HEK293 (cell line): ENCODE results near the gene MPP7.

Experiments
- CTCF ChIA-PET: fragments of 350-600 bp; formaldehyde crosslinking; extraction: SDS; loops from one replicate; lab custom pipeline; 2021; ENCODE audit warnings: antibody characterized with exemption; lab: Yijun Ruan, JAX
- POLR2A ChIA-PET: fragments of 300-600 bp; formaldehyde crosslinking; extraction: SDS; loops from one replicate; lab custom pipeline; 2020; ENCODE audit warnings: antibody characterized with exemption, inconsistent platforms; lab: Yijun Ruan, JAX
- H3K27ac ChIP-seq: fragments of 200-500 bp; sonication (Bioruptor generic); 2 replicates; pipeline ENCODE4 v1.5.1; 2014; ENCODE audit warnings: low read depth, low read length, control low read depth, inconsistent platforms; ENCODE audit errors: extremely low read depth
- H3K36me3 ChIP-seq, 2 experiments: fragments of 200-500 bp in 1 of 2; sonication (Bioruptor generic) in 1 of 2; 1 replicate in 1 of 2; 2 replicates in 1 of 2; pipeline ENCODE4 v1.5.1; 2014 to 2017; ENCODE audit warnings: inconsistent platforms in 2 of 2, low read length in 2 of 2; ENCODE audit not compliant: control insufficient read depth in 2 of 2, insufficient read depth in 1 of 2
- H3K4me1 ChIP-seq: fragments of 200-500 bp; sonication (Bioruptor generic); 2 replicates; pipeline ENCODE4 v1.5.1; 2014; ENCODE audit warnings: mild to moderate bottlenecking, low read length, inconsistent platforms; ENCODE audit not compliant: control insufficient read depth, insufficient read depth
- H3K4me3 ChIP-seq: 2 replicates; pipeline ENCODE4 v1.5.1; 2011; ENCODE audit warnings: low read depth, mild to moderate bottlenecking, control low read depth, low read length, moderate library complexity
- H3K9me3 ChIP-seq: fragments of 200-500 bp; sonication (Bioruptor generic); 2 replicates; pipeline ENCODE4 v1.5.1; 2014; ENCODE audit warnings: low read depth, low read length, inconsistent platforms; ENCODE audit not compliant: control insufficient read depth, insufficient read depth
- BCL6B ChIP-seq: fragments of 450-650 bp; formaldehyde crosslinking; IDR thresholded peaks from 2 replicates; pipeline ENCODE4 v1.5.1; 2017; ENCODE audit warnings: missing biosample characterization, missing genetic modification characterization
- KLF10 ChIP-seq: fragments of 450-650 bp; IDR thresholded peaks from 2 replicates; pipeline ENCODE4 v1.5.1; 2018; ENCODE audit warnings: missing biosample characterization, mild to moderate bottlenecking, missing genetic modification characterization
- PRDM4 ChIP-seq: fragments of 450-650 bp; formaldehyde crosslinking; IDR thresholded peaks from 2 replicates; pipeline ENCODE4 v1.5.1; 2017; ENCODE audit warnings: missing biosample characterization, missing genetic modification characterization
- ZBTB49 ChIP-seq: fragments of 450-650 bp; formaldehyde crosslinking; IDR thresholded peaks from 2 replicates; pipeline ENCODE4 v1.5.1; 2016; ENCODE audit warnings: missing biosample characterization, missing genetic modification characterization, low read depth
- ZBTB8A ChIP-seq: fragments of 450-650 bp; formaldehyde crosslinking; IDR thresholded peaks from 2 replicates; pipeline ENCODE4 v1.5.1; 2016; ENCODE audit warnings: missing biosample characterization, missing genetic modification characterization
- ZEB2 ChIP-seq: fragments of 450-650 bp; formaldehyde crosslinking; IDR thresholded peaks from 2 replicates; pipeline ENCODE4 v1.5.1; 2016; ENCODE audit warnings: missing biosample characterization, missing genetic modification characterization
- ZNF132 ChIP-seq: fragments of 450-650 bp; formaldehyde crosslinking; IDR thresholded peaks from 2 replicates; pipeline ENCODE4 v1.5.1; 2017; ENCODE audit warnings: missing biosample characterization, missing genetic modification characterization, borderline replicate concordance
- ZNF16 ChIP-seq: fragments of 450-650 bp; formaldehyde crosslinking; IDR thresholded peaks from 2 replicates; pipeline ENCODE4 v1.5.1; 2016; ENCODE audit warnings: low read depth, missing biosample characterization, missing genetic modification characterization
- ZNF266 ChIP-seq: fragments of 450-650 bp; formaldehyde crosslinking; IDR thresholded peaks from 2 replicates; pipeline ENCODE4 v1.5.1; 2016; ENCODE audit warnings: missing biosample characterization, missing genetic modification characterization, low read depth
- ZNF274 ChIP-seq, 2 experiments: fragments of 200-500 bp in 1 of 2; fragments of 450-650 bp in 1 of 2; sonication (Bioruptor generic) in 1 of 2; formaldehyde crosslinking in 1 of 2; IDR thresholded peaks; 2 replicates each; pipeline versions ENCODE4 v1.5.1 to v1.6.1; 2014 to 2016; ENCODE audit warnings: borderline replicate concordance in 1 of 2, inconsistent platforms in 1 of 2, low read length in 1 of 2, missing biosample characterization in 1 of 2, missing genetic modification characterization in 1 of 2
- ZNF302 ChIP-seq: fragments of 450-650 bp; formaldehyde crosslinking; IDR thresholded peaks from 2 replicates; pipeline ENCODE4 v1.5.1; 2016; ENCODE audit warnings: missing biosample characterization, missing genetic modification characterization, low read depth
- ZNF394 ChIP-seq: fragments of 450-650 bp; formaldehyde crosslinking; IDR thresholded peaks from 2 replicates; pipeline ENCODE4 v1.5.1; 2016; ENCODE audit warnings: missing biosample characterization, missing genetic modification characterization, mild to moderate bottlenecking, moderate library complexity, borderline replicate concordance
- ZNF404 ChIP-seq: fragments of 450-650 bp; formaldehyde crosslinking; IDR thresholded peaks from 2 replicates; pipeline ENCODE4 v1.5.1; 2017; ENCODE audit warnings: missing biosample characterization, missing genetic modification characterization
- ZNF473 ChIP-seq: fragments of 450-650 bp; formaldehyde crosslinking; IDR thresholded peaks from 2 replicates; pipeline ENCODE4 v1.5.1; 2017; ENCODE audit warnings: missing biosample characterization, missing genetic modification characterization
- ZNF561 ChIP-seq: fragments of 450-650 bp; IDR thresholded peaks from 2 replicates; pipeline ENCODE4 v1.5.1; 2018; ENCODE audit warnings: missing biosample characterization, missing genetic modification characterization, borderline replicate concordance
- ZNF626 ChIP-seq: fragments of 450-650 bp; sonication (Bioruptor Pico); formaldehyde crosslinking; IDR thresholded peaks from 2 replicates; pipeline ENCODE4 v1.5.1; 2018; ENCODE audit warnings: missing biosample characterization, missing genetic modification characterization, inconsistent platforms
- ZNF791 ChIP-seq: fragments of 450-650 bp; formaldehyde crosslinking; IDR thresholded peaks from 2 replicates; pipeline ENCODE4 v1.5.1; 2016; ENCODE audit warnings: missing biosample characterization, missing genetic modification characterization
- ZSCAN16 ChIP-seq: fragments of 450-650 bp; formaldehyde crosslinking; IDR thresholded peaks from 2 replicates; pipeline ENCODE4 v1.5.1; 2016; ENCODE audit warnings: missing biosample characterization, missing genetic modification characterization
- TF ChIP-seq, protein P1 (sequence below): fragments of 450-650 bp; formaldehyde crosslinking; IDR thresholded peaks from 2 replicates; pipeline ENCODE4 v1.5.1; 2016; ENCODE audit warnings: missing biosample characterization, missing genetic modification characterization

The MPP7 gene

DNA sequence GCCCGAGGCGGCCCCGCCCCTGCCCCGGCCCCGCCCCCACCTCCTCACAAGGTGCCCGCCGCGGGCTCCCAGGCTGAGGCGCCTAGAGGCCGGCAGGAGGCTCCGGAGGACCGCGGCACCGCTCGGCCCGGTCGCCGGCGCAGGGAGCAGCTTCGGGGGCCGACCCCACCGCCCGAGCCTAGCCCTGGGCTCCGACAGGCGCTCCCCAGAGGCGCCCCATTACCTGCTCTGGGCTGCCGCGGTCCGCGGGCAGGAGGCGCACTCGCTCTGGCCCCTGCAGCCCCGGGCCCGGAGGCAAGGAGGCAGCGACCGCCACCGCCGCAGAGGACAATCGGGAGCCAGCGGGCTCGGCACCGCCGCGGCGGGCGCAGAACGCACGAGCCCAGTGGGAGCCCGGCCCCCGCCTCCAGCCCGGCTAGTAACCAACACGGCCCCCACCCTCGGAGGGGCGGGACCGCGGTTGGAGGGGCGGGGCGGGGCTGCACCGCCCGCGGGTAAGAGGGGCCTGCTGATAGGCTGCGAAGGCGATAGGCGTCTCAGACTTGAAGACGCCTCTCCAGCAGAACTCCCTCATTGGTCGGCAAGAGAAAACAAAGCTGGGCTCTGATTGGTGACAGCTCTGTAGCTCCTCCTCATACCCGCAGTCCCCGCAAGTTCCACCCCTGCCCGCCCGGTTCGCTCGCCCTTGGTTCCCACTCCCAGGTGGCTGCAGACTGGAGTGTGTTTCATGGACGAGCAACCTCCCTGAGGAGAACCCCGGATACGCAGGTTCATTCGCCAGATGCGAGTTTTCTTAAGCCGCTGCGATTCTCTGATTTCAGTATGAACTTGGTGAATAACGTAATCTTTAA, at the start of gene MPP7 (continued):
- TF ChIP-seq ZNF266 (no peak), ZNF132 (tag by site-specific recombination) (no peak), ZNF791 (tag by site-specific recombination) (no peak), ZNF16 (no peak)

DNA sequence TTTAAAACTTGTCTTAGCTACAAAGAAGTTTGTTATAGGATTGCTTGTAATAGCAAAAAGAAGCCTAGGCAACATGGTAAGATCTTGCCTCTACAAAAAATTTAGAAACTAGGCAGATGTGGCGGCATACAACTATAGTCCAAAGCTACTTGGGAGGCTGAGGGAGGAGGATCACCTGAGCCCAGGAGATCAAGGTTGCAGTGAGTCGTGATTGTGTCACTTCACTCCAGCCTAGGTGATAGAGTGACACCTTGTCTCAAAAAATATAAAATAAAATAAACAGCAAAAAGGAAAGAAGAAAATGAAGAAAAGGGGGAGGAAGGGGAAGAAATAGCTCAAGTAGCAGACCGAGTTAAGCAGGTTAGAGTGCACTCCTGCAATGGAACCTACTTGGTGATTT, 47.0 kb upstream of the MPP7 start:
- POLR2A ChIA-PET: no interaction called here
- CTCF ChIA-PET: interaction anchor here (0.8 to 1.0 kb wide), 2 partner anchors 9 to 607 kb away, joined by 3 read pairs; no protein-coding TSS in a partner anchor
- Histone ChIP-seq H3K9me3 (no peaks in the 10 kb centered on the region), H3K36me3 (no peaks in the 10 kb centered on the region), H3K27ac (no peak overlapping the region), H3K4me1 (no peaks in the 10 kb centered on the region), H3K4me3 (no peak overlapping the region)
- TF ChIP-seq ZNF561 (no peak), ZNF626 (no peak), ZNF404 (tag by site-specific recombination) (no peak), ZEB2 (tag by site-specific recombination) (no peak), ZSCAN16 (no peak), ZNF302 (no peak), BCL6B (tag by site-specific recombination) (no peak), ZNF394 (tag by site-specific recombination) (no peak), ZNF274 (IDR thresholded peaks at IDR 0.05; ENCODE audit: low read length) (no peak), ZNF274 (tag by site-specific recombination; IDR thresholded peaks at IDR 0.05; ENCODE audit: borderline replicate concordance) (no peak), ZNF473 (tag by site-specific recombination) (no peak), PRDM4 (tag by site-specific recombination) (no peak), ZBTB8A (tag by site-specific recombination) (no peak), ZBTB49 (tag by site-specific recombination) (no peak), KLF10 (tag by site-specific recombination) (no peak)
- TF ChIP-seq, protein P1, sequence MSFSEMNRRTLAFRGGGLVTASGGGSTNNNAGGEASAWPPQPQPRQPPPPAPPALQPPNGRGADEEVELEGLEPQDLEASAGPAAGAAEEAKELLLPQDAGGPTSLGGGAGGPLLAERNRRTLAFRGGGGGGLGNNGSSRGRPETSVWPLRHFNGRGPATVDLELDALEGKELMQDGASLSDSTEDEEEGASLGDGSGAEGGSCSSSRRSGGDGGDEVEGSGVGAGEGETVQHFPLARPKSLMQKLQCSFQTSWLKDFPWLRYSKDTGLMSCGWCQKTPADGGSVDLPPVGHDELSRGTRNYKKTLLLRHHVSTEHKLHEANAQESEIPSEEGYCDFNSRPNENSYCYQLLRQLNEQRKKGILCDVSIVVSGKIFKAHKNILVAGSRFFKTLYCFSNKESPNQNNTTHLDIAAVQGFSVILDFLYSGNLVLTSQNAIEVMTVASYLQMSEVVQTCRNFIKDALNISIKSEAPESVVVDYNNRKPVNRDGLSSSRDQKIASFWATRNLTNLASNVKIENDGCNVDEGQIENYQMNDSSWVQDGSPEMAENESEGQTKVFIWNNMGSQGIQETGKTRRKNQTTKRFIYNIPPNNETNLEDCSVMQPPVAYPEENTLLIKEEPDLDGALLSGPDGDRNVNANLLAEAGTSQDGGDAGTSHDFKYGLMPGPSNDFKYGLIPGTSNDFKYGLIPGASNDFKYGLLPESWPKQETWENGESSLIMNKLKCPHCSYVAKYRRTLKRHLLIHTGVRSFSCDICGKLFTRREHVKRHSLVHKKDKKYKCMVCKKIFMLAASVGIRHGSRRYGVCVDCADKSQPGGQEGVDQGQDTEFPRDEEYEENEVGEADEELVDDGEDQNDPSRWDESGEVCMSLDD (tag by site-specific recombination): no peak
